T-helper 2 cell (primary cell): ENCODE measurements around the gene WWOX.

Experiments used
- DNase-seq, 5 experiments: peaks; one replicate each; pipeline versions ENCODE4 v3.0.0 to v3.0.0-alpha.2; 2012 to 2022

The WWOX gene

DNA sequence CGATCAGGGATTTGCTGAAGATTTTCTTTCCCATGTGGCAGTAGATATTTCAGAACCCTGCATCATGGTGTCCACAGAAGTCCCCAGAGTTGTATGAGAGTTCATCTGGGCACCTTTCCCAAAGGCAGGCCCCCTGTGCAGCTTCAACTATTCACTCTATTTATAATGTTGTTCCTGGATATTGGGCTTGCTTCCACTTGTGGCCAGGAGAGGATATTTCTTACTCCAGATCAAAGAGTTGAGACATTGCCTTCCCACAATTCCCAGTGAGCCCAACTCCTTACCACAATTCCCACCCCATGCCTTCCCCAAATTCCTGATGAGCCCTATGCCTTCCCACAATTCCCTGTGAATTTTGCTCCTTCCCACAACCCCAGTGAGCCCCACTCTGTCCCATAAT is 206.9 kb downstream of the WWOX start:
- DNase-seq = no peak

DNA sequence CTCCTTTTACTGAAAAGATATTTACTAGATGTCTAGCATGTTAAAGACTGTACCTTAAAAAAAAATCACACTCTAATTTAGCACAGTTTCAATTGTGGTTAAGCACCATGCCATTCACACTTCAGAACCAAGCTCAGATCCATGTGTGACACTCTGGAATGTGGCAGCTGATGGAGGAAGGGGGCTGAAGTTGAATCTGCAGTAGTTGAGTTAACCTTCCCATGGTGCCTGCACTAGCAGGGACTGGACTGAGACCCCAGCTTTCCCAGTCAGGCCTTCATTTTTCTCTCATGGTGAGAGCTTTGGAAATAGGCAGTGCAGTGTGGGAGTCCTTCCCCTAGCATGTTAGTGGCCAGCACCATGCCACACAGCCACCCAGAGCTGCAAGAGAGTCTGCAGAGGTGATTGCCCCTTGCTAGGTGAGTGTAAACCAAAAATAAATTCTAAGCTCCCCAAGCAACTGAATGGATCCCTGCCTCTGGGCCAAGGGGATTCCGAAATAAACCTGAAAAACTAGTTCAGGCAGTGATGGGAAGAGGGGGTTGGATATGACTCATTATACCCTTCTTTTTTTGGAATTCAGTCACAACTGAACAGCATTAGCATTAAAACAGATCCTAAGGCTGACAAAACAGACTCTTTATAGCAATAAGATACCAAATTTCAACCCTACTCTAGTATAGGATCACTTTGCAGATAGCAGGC is 208.5 kb downstream of the WWOX start:
- no peak for DNase-seq

DNA sequence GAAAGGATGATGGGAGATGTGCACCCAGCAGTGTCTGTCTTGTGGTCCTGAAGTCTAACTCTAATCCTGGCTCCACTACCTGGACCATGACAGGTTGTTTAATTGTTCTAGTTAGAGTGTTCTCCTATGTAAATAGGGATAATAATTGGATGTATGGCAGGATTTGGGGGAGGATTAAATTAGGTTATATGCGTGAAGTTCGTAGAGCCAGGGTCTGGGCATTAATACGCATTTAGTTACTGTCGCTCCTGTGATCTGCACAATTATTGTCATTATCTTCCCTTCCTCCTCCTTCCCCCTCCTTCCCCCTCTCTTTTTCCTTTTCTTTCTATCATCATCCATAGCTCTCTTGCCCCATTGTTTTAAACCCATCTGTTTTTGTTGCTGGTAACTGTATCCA is 210.3 kb downstream of the WWOX start:
- no peak for DNase-seq

DNA sequence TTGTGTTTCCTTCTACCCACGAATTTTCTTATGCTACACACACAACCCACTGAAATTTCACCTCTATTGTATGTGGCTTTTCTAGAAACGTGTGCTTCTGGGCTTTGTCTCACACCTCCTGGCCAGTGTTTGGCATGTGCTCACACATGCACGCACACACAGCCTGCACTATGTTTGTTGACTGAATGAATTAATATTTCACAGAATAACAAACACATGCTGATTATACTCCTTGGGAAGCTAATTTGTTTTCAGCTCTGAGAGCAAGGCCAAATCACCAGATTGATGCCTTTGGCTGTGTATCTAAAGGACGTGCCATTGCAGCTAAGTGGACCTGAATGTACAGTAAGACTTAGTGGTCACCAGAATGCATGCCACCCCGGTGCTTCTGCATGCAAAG is 210.7 kb downstream of the WWOX start:
- no peak for DNase-seq

DNA sequence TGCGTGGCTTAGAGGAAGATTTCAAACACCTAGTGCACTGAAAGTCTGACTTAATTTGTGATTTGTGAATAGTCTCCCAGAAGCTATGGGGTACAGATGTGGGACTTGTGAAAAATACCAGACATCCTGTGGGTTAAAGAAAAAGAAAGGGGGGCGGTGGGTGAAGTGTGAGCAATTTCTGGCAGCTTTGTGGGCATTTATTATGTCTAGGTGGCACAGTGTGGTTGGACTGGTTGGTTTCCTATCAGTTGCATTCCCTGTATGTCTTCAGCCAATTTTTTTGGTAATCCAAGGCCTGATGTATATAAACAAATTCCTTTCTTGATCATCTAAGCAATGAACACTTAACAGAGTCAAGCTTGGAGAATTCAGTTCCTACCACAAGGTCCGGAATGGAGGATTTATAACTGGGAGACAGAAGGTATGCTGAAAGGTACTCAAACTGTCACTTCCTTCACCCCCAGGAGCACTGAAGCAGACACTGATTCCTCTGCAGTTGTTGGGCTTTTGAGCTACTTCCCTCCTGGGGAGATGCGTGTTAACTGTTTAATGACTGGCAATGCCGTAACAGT is 211.6 kb downstream of the WWOX start:
- DNase-seq = peak in 2 of 5 experiments; percentile 2 to 69

DNA sequence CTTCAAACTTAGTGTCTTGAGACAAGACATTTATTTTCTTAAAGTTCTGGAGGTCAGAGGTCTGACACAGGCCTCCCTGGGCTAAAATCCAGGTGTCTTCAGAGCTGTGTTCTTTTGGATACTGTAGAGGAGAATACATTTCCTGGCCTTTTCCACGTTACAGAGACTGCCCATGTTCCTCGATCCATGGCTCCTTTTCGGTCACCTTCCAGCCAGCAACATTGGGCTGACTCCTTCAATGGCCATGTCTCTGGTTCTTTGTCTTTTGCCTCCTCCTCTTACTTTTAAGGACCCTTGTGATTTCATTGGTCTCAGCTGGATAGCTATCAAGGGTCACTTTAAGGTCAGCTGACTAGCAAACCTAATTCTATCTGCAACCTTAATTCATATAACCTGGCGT is 212.4 kb downstream of the WWOX start:
- DNase-seq = no peak

DNA sequence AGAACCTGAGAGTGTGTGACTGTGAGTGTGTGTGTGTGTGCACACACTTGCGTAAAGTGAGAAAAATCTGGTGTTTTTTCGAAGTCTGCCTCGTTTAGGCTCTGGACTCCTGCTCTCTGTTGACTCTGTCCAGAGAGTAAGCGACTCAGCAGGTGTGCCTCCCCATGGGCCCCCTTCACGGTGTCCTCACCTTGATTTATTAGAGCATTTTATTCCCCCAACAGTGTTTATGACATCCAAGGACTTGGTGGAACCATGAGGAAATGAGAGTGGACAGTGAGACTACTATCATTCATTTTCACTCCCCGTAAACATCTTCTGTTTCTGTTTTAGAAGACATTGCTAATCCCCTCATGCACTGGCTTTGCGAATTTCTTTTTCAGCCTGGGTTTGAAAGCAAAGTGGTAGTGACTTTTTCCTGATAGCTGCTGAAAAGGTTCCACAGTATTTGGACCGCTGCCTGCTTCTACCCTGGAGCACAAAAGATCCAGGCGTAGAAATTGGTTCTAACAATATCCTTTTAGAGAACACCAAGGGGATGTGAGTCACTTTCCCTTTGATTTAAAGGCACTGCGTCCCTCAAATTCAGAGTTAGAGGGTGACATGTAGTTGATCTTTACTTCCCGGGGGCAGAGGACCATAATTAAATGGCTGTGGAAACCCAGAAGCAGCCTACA is 218.2 kb downstream of the WWOX start:
- DNase-seq = no peak

DNA sequence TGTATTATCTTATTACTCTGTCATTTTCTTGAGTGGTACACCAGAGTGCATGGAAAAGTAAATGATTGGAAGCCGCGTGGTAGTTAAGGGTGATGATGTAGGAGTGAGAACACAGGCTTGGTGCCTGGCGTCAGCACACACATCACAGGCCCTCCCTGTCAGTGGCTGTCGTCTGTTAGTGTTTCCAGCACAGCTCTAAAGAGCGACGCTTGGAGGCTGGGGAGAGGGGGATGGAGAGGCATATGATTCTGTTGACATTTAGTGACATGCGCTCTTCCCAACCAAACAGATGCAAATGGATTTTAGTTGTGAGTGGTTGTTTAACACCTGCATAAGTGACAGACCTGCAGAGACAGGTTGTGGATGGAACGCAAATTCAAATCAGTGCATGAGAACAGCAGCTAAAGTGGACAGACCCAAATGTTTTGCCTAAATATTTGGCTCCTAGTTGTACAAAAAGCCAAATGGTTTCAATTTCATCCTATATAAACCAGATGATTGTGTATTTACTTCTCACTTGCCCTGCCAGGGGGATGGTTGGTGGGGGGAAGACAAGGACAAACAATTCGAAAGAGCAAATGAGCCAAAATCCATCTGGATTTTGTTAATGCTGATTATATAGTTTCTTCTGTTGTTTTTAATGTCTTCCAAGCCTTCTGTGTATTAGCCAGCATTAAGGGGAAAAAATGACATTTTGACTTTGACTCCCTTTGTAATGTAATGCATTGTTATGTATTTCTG is 222.3 kb downstream of the WWOX start:
- no peak for DNase-seq

DNA sequence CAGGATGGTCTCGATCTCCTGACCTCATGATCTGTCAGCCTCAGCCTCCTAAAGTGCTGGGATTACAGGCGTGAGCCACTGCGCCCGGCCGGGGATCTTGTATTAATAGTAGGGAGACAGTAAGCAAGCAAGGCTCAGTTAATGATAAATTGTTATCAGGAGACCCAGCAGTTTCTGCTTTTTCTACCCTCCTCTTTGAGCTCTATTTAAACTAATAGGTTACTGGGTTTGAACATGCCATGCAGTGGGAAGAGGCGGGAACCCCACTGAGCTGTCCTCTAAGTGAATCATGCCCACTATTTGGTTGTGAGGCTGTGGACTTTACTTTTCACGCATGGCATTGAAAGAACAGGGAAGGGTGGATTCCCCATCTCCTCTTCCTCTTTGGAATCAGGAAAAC is 223.9 kb downstream of the WWOX start:
- DNase-seq = no peak

DNA sequence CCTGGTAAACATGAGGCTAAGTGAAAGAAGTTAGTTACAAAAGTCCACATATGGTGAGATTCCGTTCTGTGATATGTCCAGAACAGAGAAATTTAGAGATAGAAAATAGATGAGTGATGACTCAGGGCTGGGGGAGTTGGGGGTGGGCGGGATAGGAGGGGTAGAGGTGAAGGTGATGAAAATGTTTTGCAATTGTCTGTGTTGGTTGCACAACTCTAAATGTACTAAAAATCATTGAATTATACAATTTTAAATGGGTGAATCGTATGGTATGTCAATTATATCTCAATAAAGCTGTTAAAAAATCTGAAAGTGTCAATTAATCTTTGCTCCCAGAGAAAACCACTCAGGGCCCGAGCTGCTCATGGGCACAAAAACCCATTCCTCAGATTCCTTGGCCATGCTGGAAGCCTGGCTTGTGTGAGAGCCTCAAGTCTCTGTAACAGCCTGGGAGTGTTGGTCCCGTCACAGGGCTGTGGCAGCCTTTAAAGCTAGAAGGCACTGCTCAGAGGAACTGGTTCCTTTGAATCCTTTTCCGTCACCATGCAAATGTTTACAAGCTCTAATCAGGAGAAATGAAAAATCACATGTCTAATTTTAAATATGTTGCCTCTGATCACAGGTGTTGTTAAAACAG is 225.3 kb downstream of the WWOX start:
- DNase-seq = no peak

DNA sequence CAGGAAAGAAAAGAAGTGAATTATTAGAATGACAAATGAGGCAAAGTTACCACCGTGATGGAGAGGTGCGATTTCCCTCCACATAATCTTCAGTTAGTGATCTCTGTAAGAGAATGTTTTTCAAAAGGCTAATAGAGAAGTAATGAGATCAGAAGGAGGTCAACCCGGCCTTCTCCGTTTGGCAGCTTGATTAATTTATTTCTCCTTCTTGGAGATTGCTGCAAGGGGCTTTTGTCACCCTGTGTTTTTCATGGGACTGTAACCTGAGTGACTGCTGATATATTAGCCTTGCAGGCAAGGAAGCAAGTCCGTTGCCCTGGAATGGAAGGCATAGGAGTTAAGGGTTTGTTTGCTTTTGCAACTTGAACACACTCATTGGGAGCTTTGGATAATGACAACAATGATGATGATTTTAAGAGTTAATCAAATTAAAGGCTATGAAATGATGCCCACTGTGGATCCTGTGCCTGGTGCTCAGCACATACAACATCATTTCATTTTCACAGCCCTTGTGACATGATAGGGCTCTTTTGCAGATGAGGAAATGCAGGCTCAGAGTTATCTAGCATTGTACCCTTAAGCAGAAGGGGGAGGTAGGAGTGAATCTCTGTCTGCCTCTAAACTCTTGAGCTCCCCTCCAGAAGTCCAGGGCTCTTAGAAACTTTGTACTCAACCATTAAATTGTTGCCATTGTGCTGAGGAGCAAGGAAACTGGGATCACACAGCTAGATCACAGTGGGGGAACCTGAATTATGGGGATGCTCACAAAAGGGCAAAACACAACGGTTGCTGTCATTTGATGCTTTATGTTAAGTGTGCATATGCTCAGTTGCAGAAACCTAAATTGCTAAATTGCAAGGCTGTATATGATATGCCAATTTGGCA is 226.3 kb downstream of the WWOX start:
- DNase-seq = no peak

DNA sequence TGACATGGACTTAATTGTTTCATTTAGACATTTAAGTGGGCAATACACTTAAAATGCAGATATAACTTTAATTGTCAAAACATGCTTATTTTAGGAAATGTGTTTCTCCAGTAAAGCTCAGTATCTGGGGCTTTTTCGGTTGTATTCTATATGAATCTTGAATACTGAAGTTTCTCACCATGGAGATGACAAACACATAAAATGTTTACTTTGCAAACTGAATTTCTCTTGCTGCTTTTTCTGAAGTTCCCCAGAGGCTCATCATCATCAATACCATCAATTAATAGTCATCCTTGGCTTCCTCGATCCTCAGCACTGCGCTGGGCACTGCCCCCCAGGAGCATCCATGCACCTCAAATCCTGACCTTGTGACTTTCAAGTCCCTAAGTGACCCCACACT is 227.3 kb downstream of the WWOX start:
- DNase-seq = no peak

DNA sequence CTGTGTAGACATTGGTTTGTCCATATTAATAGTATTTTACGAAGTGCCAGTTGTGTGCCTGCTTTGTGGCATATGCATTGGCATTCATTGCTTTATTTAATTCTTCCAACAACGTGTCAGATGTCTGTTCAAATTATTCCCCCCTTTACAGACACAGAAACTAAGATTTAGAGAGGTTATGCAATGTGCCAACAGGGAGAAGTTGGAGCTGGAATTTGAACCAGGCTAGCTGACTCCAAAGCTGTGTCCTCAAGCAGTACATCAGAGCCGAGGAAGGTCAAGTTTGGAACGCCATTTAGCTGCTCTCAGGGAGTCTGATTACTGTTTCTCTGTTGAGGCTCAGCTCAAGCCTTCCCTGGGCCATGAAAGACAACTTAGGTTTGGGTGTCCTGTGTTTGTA is 232.3 kb downstream of the WWOX start:
- no peak for DNase-seq

DNA sequence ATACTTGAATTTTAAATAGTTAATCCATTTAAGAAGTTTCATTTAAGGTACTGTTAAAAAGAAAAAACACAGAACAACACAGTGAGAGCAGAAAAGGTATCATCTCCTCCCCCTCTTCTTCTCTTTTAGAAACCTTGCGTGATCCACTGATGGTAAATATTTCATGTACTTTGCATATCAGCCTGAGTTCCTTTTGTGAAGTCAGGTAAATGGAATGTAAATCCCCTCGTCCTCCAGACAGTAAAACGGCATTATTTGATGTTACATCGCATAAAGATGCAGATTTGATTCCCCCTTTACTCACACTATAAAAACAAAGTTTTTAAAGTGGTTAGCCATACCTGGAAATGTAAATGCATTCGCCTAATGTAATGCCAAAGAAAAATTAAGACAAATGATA is 234.4 kb downstream of the WWOX start:
- no peak for DNase-seq

DNA sequence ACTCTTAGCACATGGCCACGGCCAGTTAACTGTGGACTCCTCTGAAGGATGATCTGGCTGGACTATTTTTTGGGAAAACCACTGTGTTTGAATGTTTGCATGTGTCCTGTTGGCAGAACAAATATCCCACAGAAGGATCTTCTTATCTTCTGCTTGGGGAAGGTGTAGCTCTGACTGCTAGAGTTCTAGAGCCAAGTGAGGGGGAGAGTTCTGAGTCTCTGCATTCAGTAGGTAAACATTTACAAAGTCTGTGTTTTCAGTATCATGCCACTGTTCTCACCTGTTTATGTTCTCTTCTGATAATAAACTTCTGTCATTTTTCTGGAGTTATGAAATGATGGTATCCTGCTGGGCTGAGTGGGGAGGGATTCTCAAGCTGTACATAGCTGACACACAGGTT is 241.1 kb downstream of the WWOX start:
- no peak for DNase-seq

DNA sequence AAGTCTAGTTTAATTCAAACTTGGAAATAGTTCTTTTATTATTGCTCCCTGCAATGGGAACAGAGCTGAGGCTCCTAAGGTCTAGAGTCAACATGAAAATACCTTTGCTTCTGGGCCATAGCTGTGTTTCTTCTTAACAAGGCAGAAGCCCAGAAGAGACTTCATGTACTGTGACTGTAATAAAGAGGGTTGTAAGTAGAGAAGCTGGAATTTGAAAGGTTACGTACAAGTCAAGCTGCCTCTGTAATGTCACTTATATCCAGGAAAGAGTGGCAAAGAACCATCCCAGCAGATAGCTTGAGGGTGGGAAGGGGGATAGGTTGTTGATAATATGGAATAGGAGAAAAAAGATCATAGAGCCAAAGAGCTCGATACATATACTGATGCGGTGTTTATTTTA is 248.6 kb downstream of the WWOX start:
- no peak for DNase-seq

DNA sequence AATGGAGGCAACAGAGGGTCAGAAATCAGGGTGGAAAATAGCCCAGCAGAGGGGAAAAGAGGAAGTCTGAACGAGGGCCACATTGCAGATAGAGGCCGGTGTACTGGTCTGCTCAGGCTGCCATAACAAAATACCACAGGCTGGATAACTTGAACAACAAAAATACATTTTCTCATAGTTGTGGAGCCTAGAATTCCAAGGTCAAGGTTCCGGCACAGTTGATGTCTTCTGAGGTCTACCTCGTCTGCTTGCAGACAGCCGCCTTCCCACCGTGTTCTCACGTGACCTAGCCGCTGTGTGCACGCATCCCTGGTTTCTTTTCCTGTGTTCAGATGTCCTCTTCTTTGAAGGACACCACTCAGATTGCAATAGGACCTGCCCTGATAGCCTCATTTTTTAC is 249.4 kb downstream of the WWOX start:
- no peak for DNase-seq

DNA sequence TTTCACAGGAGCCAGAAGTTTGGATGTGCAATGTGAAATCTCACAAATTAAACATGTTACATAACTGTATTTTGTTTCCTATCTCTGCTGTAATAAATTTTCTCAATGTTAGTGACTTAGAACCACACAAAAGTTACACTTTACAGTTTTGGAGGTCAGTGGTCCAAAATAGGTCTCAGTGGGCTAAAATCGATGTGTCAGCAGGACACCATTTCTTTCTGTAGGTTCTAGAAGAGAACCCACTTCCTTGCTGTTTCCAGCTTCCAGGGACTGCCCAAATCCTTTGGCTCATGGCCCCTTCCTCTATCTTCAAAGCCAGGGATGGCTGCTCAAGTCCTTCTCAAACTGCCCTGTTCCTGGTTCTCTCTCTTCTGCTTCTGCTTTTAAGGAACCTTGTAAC is 252.7 kb downstream of the WWOX start:
- DNase-seq = no peak

DNA sequence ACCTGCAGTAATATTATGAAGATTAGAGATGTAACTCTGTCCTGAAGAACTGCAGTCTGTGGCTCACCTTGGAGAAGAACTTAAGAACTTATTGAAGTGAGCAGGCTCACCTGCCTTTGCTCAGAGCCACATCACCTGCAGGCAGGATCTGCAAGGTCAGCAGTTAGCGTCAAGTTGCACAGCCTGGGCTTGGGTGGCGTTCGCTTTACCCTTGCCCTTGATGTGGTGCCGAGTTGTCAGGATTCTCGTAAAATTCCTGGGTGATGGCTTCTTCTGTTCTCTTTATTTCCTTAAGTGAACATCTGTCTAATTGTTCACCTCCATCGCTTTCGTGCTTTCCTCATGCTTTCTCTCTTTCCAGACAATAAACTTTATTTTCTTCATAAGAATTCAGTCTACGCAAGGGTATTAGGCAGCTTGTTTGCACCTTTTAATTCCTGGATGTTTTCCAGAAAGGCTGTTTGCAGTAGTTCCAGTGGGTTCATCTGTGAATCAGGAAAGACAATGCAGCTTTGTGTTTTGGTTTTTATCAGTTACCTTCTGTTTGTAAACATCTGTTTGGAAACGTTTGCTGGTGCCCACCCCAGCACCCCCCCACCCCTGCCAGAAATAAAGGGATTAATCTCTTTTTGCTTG is 254.3 kb downstream of the WWOX start:
- DNase-seq = no peak

DNA sequence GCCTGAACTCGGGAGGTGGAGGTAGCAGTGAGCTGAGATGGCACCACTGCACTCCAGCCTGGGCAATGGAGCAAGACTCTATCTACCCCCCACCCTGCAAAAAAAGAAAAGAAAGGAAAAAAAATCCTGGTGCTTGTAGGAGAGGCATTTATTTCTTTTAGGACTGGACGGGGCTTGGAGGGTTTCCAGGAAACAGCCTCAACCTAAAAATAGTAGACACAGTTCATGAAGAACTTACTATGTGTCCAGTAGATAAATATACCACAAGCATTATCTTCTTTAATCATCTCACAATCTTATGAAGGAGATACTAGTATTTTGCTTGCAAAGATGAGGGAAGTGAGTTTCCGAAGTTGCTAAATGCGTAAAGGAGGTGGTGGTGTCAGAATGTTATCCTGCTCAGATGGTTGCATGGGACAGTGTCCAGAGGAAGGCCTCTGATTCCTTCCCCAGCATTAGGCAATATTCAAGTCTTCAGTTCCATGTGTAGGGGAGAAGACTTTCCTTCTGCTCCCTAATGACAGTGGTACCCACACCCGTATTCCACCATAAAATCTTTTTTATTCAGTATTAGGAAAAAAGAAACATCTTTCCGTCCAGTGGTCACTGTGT is 263.2 kb downstream of the WWOX start:
- DNase-seq = no peak

DNA sequence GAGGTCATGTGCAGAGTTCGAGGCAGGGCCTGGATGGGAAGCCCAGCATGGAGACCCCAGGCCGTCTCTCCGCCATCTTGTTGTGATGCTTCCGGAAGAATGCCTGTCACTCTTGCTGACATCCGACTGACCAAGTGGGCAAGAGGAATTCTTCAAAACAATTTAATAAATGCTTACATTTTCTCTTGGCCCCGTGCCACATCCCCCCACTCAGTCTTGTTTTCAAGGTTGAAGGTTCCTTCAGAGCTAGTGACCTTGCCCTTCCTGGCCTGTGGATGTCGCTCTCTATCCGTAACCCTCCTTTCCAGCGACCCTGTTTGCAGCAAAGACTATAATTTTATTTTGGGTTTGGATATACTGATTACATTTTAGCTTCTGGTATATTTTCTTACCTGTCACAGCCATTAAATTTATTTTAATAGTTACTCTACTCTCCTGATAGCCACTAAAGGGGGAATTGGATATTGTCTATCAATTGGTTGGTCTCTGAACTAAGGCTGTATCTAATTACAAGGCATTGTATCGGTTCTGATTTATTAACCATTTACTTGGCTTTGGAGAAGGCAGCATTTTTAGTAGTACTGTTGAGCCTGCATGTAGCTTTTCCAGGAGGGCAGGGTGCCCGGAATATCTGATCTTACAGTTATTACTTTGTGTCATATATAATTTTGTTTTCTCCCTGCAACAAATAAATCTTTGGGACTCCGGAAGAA is 264.5 kb downstream of the WWOX start:
- DNase-seq = no peak
